SH-SY5Y (cell line): ENCODE results near the gene PRDX5.

Experiments used
- GATA2 ChIP-seq: IDR thresholded peaks from 2 replicates; pipeline ENCODE4 v1.6.1; 2011; ENCODE audit warnings: mild to moderate bottlenecking, low read depth, low read length
- GATA3 ChIP-seq: IDR thresholded peaks from 2 replicates; pipeline ENCODE4 v1.6.1; 2011; ENCODE audit warnings: low read depth, mild to moderate bottlenecking, low read length, moderate library complexity

- TF ChIP-seq GATA2: no peak
- no peak for TF ChIP-seq GATA3
Observed at GRCh38 chr11:64359712-64360445, 42.0 kb downstream of the PRDX5 start.
